Tibial nerve (tissue), 4 donors: ENCODE measurements around the gene TNFRSF21. TPM values are rescaled to one million over a fixed set of nuclear protein-coding genes. Genes with fewer than 3 reads are reported as not detected.
"Not testable (repeated sequence)": the region's sequence is repeated elsewhere in the genome, so short reads cannot be mapped to it uniquely, and the experiment has no call there.

Experiments used
- DNase-seq, 2 donors: peaks; one replicate each; pipeline ENCODE4 v3.0.0-alpha.2; 2019; ENCODE audit warnings: low spot score in 2 of 2
- H3K27ac ChIP-seq, 4 donors: fragments of 200-600 bp; sonication (generic) in 3 of 4; one replicate each; pipeline ENCODE4 v1.5.1; 2017 to 2019; ENCODE audit warnings: mild to moderate bottlenecking in 1 of 4
- H3K27me3 ChIP-seq, 2 donors: fragments of 200-600 bp; sonication (generic) in 1 of 2; one replicate each; pipeline versions ENCODE4 v1.5.1 to v1.6.0; 2017 to 2019
- H3K36me3 ChIP-seq, 3 donors: fragments of 200-600 bp; sonication (generic); one replicate each; pipeline ENCODE4 v1.5.1; 2018 to 2019
- H3K4me1 ChIP-seq, 4 donors: fragments of 200-600 bp; sonication (generic) in 3 of 4; one replicate each; pipeline ENCODE4 v1.5.1; 2017 to 2019
- H3K4me3 ChIP-seq, 4 donors: fragments of 200-600 bp; sonication (generic) in 3 of 4; one replicate each; pipeline ENCODE4 v1.5.1; 2017 to 2019; ENCODE audit warnings: mild to moderate bottlenecking in 1 of 4, moderate library complexity in 1 of 4
- H3K9me3 ChIP-seq, 4 donors: fragments of 200-600 bp; sonication (generic) in 3 of 4; one replicate each; pipeline ENCODE4 v1.5.1; 2017 to 2019
- EP300 ChIP-seq, 2 donors: sonication (generic); formaldehyde crosslinking; IDR thresholded peaks; one replicate each; pipeline ENCODE4 v1.6.1; 2017; ENCODE audit warnings: antibody characterized with exemption in 2 of 2, mild to moderate bottlenecking in 1 of 2
- POLR2A ChIP-seq, 2 donors: fragments of 450-650 bp; IDR thresholded peaks; one replicate each; pipeline ENCODE4 v1.6.1; 2017; ENCODE audit warnings: antibody characterized with exemption in 2 of 2, mild to moderate bottlenecking in 2 of 2, moderate library complexity in 2 of 2
- WGBS, 2 donors: methylation state at CpG; one replicate each; pipeline ENCODE4 v1.1.5; 2018; 5-methylcytosine and 5-hydroxymethylcytosine counted together
- total RNA-seq, 4 donors: library from RNA; depleted of rRNA; stranded (reverse); fragments of >200 nt; gene quantifications; one replicate each; pipeline ENCODE4 v1.1.0, GENCODE V29; 2016
- TF ChIP-seq, protein P1 (sequence below), 5 experiments: fragments of 200-600 bp in 3 of 5; fragments of 450-650 bp in 2 of 5; sonication (generic) in 3 of 5; IDR thresholded peaks; one replicate each; pipeline ENCODE4 v1.5.1; 2016 to 2019; ENCODE audit warnings: antibody characterized with exemption in 5 of 5, mild to moderate bottlenecking in 3 of 5, moderate library complexity in 2 of 5

TNFRSF21 gene
- total RNA-seq, 4 donors from 2014 or later = 5.7 to 8.0 (median 7.6) TPM

DNA sequence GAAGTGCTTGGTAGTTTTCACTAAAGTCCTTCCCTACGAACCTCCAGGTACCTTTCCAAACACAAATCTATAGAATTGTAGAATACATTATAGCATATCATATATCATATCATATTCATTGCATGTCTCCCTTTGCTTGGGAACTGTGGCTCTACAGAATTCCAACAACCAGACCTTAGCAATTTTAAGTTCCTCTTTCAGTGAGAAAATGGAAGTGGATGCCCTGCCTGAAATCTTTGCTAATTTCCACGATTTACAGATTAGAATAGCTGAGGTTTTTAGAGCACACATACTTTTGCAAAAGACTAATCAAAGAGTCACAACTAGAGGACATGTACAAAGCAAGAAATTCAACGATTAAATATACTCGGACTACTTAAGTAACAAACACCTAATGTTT, 78.6 kb downstream of the TNFRSF21 start:
- TF ChIP-seq, protein P1, sequence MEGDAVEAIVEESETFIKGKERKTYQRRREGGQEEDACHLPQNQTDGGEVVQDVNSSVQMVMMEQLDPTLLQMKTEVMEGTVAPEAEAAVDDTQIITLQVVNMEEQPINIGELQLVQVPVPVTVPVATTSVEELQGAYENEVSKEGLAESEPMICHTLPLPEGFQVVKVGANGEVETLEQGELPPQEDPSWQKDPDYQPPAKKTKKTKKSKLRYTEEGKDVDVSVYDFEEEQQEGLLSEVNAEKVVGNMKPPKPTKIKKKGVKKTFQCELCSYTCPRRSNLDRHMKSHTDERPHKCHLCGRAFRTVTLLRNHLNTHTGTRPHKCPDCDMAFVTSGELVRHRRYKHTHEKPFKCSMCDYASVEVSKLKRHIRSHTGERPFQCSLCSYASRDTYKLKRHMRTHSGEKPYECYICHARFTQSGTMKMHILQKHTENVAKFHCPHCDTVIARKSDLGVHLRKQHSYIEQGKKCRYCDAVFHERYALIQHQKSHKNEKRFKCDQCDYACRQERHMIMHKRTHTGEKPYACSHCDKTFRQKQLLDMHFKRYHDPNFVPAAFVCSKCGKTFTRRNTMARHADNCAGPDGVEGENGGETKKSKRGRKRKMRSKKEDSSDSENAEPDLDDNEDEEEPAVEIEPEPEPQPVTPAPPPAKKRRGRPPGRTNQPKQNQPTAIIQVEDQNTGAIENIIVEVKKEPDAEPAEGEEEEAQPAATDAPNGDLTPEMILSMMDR (IDR thresholded peaks at IDR 0.05) = no peak
- TF ChIP-seq POLR2A (IDR thresholded peaks at IDR 0.05) = no peak
- TF ChIP-seq EP300 (IDR thresholded peaks at IDR 0.05) = no peak
- no peaks in the 10 kb centered on the region for H3K36me3 ChIP-seq
- WGBS, 2 donors = 84 to 88% methylated on average over 4 of the region's 4 CpGs

DNA sequence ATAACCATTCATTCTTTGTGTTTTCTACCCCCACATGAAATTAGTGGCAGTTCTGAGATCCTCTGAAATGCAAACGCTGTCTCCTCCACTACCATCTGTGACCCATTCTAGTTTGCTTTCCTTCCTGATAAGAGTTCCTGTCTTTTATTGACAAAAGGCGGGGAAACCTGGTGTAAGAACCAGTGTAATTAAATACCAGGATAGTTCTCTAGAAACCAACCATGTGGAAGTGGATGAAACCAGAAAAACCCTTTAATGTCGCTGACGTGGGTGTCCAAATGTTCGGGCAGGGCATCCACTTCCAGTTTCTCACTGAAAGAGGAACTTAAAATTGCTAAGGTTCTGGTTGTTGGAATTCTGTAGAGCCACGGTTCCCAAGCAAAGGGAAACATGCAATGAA, 79.1 kb downstream of the TNFRSF21 start:
- Histone ChIP-seq H3K36me3 (no peaks in the 10 kb centered on the region), H3K4me3 (no peak overlapping the region), H3K27ac (no peak overlapping the region), H3K27me3 (no peaks in the 10 kb centered on the region), H3K9me3 (no peaks in the 10 kb centered on the region), H3K4me1 (no peaks in the 10 kb centered on the region)
- no peak for DNase-seq
- TF ChIP-seq POLR2A (IDR thresholded peaks at IDR 0.05) (no peak), EP300 (IDR thresholded peaks at IDR 0.05) (no peak)
- TF ChIP-seq, protein P1 (IDR thresholded peaks at IDR 0.05) = no peak
- WGBS, 2 donors = 74 to 87% methylated on average over 6 of the region's 6 CpGs

More for the DNA sequence above, 78.6 kb downstream of the TNFRSF21 start:
- H3K4me3 ChIP-seq = no peak overlapping the region
- DNase-seq = no peak
- no peaks in the 10 kb centered on the region for H3K9me3 ChIP-seq
- H3K27me3 ChIP-seq = no peaks in the 10 kb centered on the region
- H3K27ac ChIP-seq = no peak overlapping the region
- H3K4me1 ChIP-seq = no peaks in the 10 kb centered on the region

DNA sequence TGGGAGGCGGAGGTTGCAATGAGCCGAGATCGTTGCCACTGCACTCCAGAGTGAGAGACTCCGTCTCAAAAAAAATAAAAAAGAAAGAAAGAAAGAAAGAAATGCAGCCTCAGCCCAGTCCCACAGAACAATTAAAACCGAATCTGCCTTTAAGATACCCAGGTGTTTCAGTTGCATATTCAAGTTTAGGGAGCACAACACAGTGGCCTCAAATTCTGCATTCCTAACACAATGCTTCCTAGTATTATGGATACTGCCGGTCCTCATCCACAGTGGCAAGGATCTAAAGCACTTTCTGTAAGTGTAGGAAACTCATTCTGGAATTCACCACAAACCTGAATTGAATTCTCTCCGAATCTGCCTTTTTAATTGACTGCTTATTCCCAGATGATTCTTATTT, 80.5 kb downstream of the TNFRSF21 start:
- Histone ChIP-seq H3K27ac (no peak overlapping the region), H3K4me3 (no peak overlapping the region), H3K36me3 (no peaks in the 10 kb centered on the region), H3K4me1 (no peaks in the 10 kb centered on the region), H3K27me3 (no peaks in the 10 kb centered on the region), H3K9me3 (no peaks in the 10 kb centered on the region)
- 86 to 90% methylated on average over 7 of the region's 7 CpGs for WGBS, 2 donors
- no peak for TF ChIP-seq EP300 (IDR thresholded peaks at IDR 0.05)
- DNase-seq = no peak

DNA sequence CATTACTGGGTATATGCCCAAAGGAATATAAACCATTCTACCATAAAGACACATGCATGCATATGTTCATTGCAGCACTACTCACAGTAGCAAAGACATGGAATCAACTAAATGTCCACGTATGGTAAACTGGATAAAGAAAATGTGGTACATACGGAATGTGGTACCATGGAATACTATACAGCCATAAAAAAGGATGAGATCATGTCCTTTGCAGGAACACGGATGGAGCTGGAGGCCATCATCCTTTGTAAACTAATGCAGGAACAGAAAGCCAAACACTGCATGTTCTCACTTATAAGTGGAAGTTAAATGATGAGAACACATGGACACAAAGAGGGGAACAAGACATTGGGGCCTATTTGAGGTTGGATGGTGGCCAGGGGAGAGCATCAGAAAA, 81.6 kb downstream of the TNFRSF21 start:
- 95 to 98% methylated on average over 3 of the region's 3 CpGs for WGBS, 2 donors

DNA sequence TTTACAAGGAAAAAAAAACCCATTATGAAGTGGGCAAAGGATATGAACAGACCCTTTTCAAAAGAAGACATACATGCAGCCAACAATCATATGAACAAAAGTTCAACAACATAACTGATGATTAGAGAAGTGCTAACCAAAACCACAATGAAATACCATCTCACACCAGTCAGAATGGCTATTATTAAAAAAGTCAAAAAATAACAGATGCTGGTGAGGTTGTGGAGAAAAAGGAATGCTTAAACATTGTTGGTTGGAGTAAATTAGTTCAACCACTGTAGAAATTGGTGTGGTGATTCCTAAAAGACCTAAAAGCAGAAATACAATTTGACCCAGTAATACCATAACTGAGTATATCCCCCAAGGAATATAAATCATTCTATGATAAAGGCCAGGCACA, 86.5 kb downstream of the TNFRSF21 start:
- DNase-seq, H3K4me3 ChIP-seq, H3K9me3 ChIP-seq, H3K4me1 ChIP-seq, H3K27ac ChIP-seq, H3K27me3 ChIP-seq, H3K36me3 ChIP-seq: not testable (repeated sequence)

More for the DNA sequence above, 81.6 kb downstream of the TNFRSF21 start:
- not testable (repeated sequence) for H3K27ac ChIP-seq, DNase-seq, H3K4me3 ChIP-seq, H3K36me3 ChIP-seq, H3K4me1 ChIP-seq, H3K27me3 ChIP-seq, H3K9me3 ChIP-seq

DNA sequence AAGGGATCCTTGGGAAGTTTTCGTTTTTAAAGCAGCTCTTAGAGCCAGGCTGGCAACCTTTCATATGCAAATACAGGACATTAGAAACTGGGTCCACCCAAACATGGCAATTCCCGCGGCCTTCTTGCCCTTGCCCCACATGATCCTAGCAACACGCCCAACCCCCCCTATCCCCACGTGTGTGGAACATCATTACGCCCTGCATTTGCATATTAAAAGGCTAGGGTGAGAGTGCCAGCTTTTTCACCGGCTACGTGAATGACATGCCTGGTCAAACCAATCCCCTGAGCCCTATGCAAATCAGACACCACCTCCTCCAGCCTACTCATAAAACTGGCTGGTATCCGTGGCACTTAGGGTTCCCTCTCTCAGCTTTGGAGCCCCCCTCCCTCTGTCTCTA, 88.1 kb downstream of the TNFRSF21 start:
- Histone ChIP-seq H3K9me3 (no peaks in the 10 kb centered on the region), H3K27ac (no peak overlapping the region), H3K4me1 (no peaks in the 10 kb centered on the region), H3K36me3 (no peaks in the 10 kb centered on the region), H3K27me3 (no peaks in the 10 kb centered on the region), H3K4me3 (no peak overlapping the region)
- 39 to 43% methylated on average over 9 of the region's 9 CpGs for WGBS, 2 donors
- TF ChIP-seq EP300 (IDR thresholded peaks at IDR 0.05) (no peak), POLR2A (IDR thresholded peaks at IDR 0.05) (no peak)
- TF ChIP-seq, protein P1 (IDR thresholded peaks at IDR 0.05) = no peak
- DNase-seq = no peak

DNA sequence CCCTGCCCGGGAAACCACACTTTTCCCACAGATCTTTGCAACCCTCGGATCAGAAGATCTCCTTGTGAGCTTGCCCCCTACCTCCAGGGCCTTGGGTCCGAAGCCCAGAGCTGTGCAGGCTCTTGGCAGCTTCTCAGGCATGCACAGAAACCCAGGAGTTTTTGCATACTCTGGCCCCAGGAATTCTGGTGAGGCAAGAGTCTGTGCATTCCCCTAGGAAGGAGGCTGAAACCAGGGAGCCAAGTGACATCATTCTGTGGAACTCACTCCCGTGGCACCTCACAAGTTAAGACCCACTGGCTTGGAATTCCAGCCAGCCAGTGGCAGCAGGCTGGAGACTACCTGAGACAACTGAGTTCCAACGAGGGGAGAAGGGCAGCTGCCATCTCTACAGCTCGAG, 100.1 kb downstream of the TNFRSF21 start:
- TF ChIP-seq POLR2A (IDR thresholded peaks at IDR 0.05) (no peak), EP300 (IDR thresholded peaks at IDR 0.05) (no peak)
- TF ChIP-seq, protein P1 (IDR thresholded peaks at IDR 0.05) = no peak
- no peak for DNase-seq
- Histone ChIP-seq H3K4me1 (no peaks in the 10 kb centered on the region), H3K27me3 (no peaks in the 10 kb centered on the region), H3K9me3 (peaks cover 0 to 20% (median 0%) of the 10 kb centered on the region in 4 donors), H3K36me3 (no peaks in the 10 kb centered on the region), H3K27ac (no peak overlapping the region), H3K4me3 (no peak overlapping the region)
- WGBS, 2 donors = 68 to 79% methylated on average over 6 of the region's 6 CpGs
